22Rv1 (cell line): Measurements from ENCODE around the gene ORAI2.
"Not testable (repeated sequence)": the region's sequence is repeated elsewhere in the genome, so short reads cannot be mapped to it uniquely, and the experiment has no call there.

Experiments
- H3K27ac ChIP-seq: fragments of 450-650 bp; 2 replicates; pipeline ENCODE4 v1.5.1; 2017

The ORAI2 gene

GRCh38 chr7:102497308-102497707 lies 63.9 kb downstream of the ORAI2 start:
- H3K27ac ChIP-seq = not testable (repeated sequence)

DNA sequence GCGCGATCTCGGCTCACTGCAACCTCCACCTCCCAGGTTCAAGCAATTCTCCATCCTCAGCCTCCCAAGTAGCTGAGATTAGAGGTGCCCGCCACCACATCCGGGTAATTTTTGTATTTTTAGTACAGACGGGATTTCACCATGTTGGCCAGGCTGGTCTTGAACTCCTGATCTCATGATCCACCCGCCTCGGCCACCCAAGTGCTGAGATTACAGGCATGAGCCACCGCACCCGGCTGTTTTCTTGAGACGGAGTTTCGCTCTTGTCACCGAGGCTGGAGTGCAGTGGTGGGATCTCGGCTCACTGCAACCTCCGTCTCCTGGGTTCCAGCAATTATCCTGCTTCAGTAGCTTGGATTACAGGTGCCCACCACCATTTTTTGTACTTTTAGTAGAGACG lies 64.9 kb downstream of the ORAI2 start:
- H3K27ac ChIP-seq = not testable (repeated sequence)

DNA sequence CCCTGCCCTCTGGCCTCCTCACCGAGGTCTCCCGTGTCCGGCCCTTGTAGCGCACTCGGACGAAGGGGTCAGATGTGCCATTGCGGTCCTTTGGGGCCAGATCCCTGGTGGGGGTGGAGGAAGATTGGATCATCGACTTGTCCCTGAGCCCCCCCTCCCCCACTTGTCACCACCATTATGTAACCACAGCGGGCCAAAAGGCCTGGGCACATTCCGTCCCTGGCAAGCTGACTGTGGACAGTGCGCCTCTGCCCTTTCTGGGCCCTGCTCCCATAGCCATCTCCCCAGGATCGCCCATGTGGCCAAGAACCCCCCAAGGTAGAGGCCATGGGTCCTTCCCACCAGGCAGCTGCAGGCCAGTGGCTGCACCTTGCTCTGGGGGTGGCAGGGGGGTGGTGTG lies 69.8 kb downstream of the ORAI2 start:
- not testable (repeated sequence) for H3K27ac ChIP-seq

GRCh38 chr7:102505298-102506185 lies 72.2 kb downstream of the ORAI2 start:
- H3K27ac ChIP-seq = not testable (repeated sequence)
